Measurements from ENCODE around the gene PPIA.
"Not testable (repeated sequence)": the region's sequence is repeated elsewhere in the genome, so short reads cannot be mapped to it uniquely, and the experiment has no call there.

PPIA gene

DNA sequence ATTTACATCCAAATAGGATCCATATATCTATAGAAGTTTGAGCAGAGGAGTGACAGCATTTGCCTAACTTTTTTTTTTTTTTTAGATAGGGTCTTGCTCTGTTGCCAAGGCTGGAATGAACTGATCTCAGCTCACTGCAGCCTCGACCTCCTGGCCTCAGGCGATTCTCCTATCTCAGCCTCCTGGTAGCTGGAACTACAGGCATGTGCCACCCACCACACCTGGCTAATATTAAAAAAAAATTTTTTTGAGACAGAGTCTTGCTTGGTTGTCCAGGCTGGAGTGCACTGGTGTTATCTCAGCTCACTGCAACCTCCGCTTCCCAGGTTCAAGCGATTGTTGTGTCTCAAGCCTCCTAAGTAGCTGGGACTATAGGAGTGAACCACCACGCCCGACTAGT is 15.1 kb downstream of the PPIA start:
- DNase-seq (ENCODE audit: low spot score): no peak
- no peak overlapping the region for H3K27ac ChIP-seq
- H3K4me3 ChIP-seq: no peak overlapping the region
- TF ChIP-seq, protein P1, sequence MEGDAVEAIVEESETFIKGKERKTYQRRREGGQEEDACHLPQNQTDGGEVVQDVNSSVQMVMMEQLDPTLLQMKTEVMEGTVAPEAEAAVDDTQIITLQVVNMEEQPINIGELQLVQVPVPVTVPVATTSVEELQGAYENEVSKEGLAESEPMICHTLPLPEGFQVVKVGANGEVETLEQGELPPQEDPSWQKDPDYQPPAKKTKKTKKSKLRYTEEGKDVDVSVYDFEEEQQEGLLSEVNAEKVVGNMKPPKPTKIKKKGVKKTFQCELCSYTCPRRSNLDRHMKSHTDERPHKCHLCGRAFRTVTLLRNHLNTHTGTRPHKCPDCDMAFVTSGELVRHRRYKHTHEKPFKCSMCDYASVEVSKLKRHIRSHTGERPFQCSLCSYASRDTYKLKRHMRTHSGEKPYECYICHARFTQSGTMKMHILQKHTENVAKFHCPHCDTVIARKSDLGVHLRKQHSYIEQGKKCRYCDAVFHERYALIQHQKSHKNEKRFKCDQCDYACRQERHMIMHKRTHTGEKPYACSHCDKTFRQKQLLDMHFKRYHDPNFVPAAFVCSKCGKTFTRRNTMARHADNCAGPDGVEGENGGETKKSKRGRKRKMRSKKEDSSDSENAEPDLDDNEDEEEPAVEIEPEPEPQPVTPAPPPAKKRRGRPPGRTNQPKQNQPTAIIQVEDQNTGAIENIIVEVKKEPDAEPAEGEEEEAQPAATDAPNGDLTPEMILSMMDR (IDR thresholded peaks at IDR 0.05): no peak

DNA sequence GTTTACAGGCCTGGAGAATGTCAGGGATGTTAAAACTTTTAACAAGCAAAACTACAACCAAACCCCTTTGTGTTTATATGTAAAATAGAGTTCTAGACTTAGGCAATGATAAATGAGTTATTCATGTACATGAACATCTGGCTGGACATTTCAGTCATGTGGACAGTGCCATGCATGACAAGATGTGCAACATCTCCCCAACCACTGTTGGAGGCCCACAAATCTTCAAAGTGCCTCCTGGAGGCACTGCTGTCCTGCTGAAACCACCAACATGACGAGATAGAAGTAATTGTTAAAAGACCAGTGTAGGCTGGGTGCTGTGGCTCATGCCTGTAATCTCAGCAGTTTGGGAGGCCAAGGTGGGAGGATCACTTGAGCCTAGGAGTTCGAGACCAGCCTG is 18.4 kb downstream of the PPIA start:
- no peak for DNase-seq (ENCODE audit: low spot score)
- H3K27ac ChIP-seq: no peak overlapping the region
- TF ChIP-seq, protein P1 (IDR thresholded peaks at IDR 0.05): no peak
- no peak overlapping the region for H3K4me3 ChIP-seq

DNA sequence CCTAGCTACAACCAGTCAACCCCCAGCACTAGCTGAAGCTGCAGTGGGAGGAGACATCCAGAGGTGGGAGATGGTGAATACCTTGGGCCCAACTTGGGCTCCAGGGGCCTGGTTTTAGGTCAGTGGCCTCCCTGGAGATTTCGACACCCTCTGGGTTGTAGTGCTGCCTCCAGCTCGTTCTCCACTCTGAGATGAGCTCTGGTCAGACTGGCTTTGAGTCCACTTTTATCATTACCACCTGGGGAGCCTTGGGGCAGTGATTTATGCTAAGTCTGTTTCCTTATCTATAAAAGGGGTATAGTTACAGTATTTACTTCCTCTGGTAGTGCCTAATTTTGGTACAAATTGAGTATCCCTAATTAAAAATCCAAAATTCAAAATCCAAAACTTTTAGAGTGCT is 22.8 kb downstream of the PPIA start:
- TF ChIP-seq, protein P1 (IDR thresholded peaks at IDR 0.05): no peak
- Histone ChIP-seq H3K4me3 (no peak overlapping the region), H3K27ac (no peak overlapping the region)
- no peak for DNase-seq (ENCODE audit: low spot score)

DNA sequence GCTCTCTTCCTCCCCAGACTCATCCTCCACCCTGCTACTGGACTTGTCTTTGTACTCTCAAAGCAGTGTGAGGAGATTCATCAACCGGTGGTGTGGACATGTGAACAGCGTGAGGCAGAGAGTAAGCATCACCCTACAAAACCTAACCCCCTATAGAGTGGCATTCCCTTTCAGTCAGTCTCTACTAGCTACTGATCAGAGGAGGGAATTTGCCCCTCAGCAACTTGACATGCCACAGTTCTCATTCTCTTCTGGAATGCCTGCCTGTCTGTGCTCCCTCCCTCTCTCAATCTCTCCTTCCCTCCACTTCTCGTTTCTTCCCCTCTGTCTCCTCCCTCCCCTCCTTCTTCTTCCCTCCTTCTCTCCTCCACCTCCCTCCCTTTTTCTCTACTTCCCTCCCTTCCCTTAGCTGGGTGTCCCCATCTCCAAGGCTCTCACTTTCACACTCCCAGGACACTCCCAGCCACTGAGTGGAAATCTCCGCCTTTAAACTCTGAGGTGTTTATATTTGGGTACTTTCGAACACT is 26.8 kb downstream of the PPIA start:
- H3K27ac ChIP-seq: no peak overlapping the region
- H3K4me3 ChIP-seq: no peak overlapping the region
- TF ChIP-seq, protein P1 (IDR thresholded peaks at IDR 0.05): no peak
- DNase-seq (ENCODE audit: low spot score): no peak

DNA sequence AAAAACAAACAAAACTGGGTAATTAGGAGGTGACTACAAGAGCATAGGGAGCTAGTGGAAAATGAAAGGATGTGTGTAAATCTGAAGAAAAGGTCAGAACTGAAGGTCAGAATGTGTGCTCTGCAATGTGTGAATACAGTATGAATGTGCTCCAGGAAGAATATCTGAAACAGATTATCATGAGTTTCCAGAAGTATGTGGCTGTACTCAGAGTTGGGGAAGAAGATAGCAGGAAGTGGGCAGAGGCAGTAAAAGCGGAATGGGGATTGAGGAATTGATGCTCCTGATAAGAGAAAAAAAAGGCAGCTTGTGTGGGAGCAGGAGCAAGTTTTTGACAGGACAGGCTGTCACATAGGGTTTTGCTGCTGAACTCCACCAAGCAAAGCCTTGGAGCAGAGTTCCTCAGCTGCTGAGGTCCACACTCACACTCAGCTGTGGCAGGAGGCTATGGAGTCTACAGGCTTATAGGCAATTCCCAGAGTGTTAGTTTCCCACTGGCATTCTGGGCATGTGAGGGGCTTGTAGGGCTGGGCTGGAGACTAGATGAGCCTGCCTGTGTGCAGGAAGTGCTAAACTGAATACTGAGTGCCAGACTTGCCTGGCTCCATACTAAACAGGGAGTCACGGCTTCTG is 28.5 kb downstream of the PPIA start:
- H3K4me3 ChIP-seq: no peak overlapping the region
- no peak overlapping the region for H3K27ac ChIP-seq
- no peak for DNase-seq (ENCODE audit: low spot score)
- TF ChIP-seq, protein P1 (IDR thresholded peaks at IDR 0.05): no peak

DNA sequence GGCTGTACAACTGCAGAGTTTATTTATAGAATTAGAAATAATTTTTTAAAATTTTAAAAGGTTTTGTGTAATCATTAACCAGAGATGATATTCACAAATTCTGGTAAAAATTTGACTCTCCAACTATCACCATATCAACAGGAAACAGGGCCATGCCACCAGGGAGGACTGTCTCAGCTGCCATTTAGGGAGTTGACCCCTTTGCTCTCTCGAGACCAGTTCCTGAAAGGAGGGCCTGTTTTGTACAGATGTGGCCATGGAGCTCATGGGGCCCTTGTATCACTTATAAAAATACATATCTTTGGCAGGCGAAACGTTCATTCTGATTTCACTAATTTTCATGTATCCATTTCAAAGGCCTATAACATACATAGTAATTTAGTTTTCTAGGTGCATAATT is 31.1 kb downstream of the PPIA start:
- Histone ChIP-seq H3K4me3 (no peak overlapping the region), H3K27ac (no peak overlapping the region)
- no peak for DNase-seq (ENCODE audit: low spot score)
- TF ChIP-seq, protein P1 (IDR thresholded peaks at IDR 0.05): no peak

DNA sequence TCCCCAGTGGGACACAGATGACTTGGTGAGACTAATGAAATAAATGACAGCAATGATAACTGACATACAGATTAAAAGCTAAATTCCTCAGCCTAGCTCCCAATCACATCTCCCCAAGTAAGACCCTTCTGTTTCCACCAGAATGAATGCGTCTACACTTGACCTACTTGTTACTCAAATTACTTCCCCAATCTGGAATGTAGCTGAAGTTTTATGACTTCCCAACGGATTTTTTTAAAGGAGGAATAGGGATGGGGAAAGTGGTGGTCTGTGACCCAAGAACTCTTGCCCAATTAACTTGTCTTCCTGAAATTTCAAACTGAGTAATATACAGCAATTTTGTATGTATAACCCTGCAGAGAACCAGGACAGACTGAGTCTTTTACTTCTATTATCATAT is 42.3 kb downstream of the PPIA start:
- H3K4me3 ChIP-seq: no peak overlapping the region
- TF ChIP-seq, protein P1 (IDR thresholded peaks at IDR 0.05): no peak
- no peak for DNase-seq (ENCODE audit: low spot score)
- no peak overlapping the region for H3K27ac ChIP-seq

DNA sequence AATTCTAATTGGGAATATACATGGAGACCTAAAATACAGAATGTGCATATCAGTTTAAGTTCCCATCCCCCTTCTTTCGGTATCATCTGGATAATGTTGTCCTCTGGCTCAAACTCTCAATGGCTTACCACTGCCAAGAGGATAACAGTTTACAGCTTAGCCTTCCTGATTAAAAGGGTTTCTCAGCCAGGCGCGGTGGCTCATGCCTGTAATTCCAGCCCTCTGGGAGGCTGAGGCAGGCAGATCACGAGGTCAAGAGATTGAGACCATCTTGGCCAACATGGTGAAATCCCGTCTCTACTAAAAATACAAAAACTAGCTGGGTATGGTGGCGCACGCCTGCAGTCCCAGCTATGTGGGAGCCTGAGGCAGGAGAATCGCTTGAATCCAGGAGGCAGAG is 46.2 kb downstream of the PPIA start:
- H3K27ac ChIP-seq; DNase-seq (ENCODE audit: low spot score): not testable (repeated sequence)
- peak overlapping the region; percentile 15 for H3K4me3 ChIP-seq

DNA sequence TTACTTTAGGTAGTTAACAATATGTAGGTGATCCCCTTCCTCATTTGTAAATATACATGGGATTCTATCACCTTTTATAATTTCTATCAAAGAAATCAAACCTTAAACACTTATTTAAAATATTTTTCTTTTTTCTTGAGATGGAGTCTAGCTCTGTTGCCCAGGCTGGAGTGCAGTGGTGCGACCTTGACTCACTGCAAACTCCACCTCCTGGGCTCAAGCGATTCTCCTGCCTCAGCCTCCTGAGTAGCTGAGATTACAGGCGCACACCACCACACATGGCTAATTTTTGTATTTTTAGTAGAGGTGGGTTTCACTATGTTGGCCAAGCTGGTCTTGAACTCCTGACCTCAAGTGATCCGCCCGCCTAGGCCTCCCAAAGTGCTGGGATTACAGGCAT is 47.0 kb downstream of the PPIA start:
- not testable (repeated sequence) for H3K27ac ChIP-seq; H3K4me3 ChIP-seq; DNase-seq (ENCODE audit: low spot score)
